Measurements from ENCODE around the gene CCNL2. TPM values are rescaled to one million over a fixed set of nuclear protein-coding genes. Genes with fewer than 3 reads are reported as not detected.

CCNL2 gene
- total and polyA plus RNA-seq, 2 of the 13 experiments (the other 11 are each of a cell fraction or from before 2014, with no cell fraction given), result 105 to 340 TPM

- TF ChIP-seq ARID4A (CRISPR knock-in tag; IDR thresholded peaks at IDR 0.05; ENCODE audit: borderline replicate concordance), result 0 out of 2 replicates have a peak, but pooled peaks have one; percentile 3
- TF ChIP-seq AGO2 (optimal IDR thresholded peaks at IDR 0.05; ENCODE audit: low read depth, low read length), result peak; percentile 74
- 0 out of 2 replicates have a peak, but pooled peaks have one; percentile 40 for TF ChIP-seq RBFOX2 (IDR thresholded peaks at IDR 0.05; ENCODE audit: low read depth, low read length)
- no peak for TF ChIP-seq SIN3B (IDR thresholded peaks at IDR 0.05; ENCODE audit: low read length)
- TF ChIP-seq LCORL (IDR thresholded peaks at IDR 0.05), result no peak
- no peak for TF ChIP-seq LCORL (CRISPR knock-in tag; IDR thresholded peaks at IDR 0.05)
Measured at GRCh38 chr1:1343811-1344421, 55.2 kb downstream of the CCNL2 start (continued).

GRCh38 chr1:1342584-1343115, 56.5 kb downstream of the CCNL2 start:
- ChIA-PET CTCF (ENCODE audit: low intra/inter-chr PET ratio, low total read pairs) (no interaction called here), POLR2A (no interaction called here)
- no peaks in the 10 kb centered on the region for H3K27me3 ChIP-seq (ENCODE audit: control insufficient read depth in 1 of 2, insufficient read depth in 2 of 2, low read length in 2 of 2)
- H3K9ac ChIP-seq (ENCODE audit: insufficient read depth, low read depth, low read length), result no peak overlapping the region
- H3K9me3 ChIP-seq (ENCODE audit: low read length), result no peaks in the 10 kb centered on the region
- no peak overlapping the region for H3K4me2 ChIP-seq (ENCODE audit: low read depth, low read length)
- H2AFZ ChIP-seq (ENCODE audit: low read length), result no peak overlapping the region
- in situ Hi-C loops (cut with HindIII; ENCODE audit: extremely low pct_ligation_motif_present, low pct_unique_long_range_greater_than_20kb), result no loop called here
- peaks cover 42% of the 10 kb centered on the region for H3K4me1 ChIP-seq (ENCODE audit: insufficient read depth, low read length)
- no peak overlapping the region for H3K27ac ChIP-seq (ENCODE audit: extremely low read length, insufficient read depth, low read length)
- FAIRE-seq (no peak), ATAC-seq (no peak), DNase-seq (ENCODE audit: low spot score) (no peak)
- no peak overlapping the region for H3K4me3 ChIP-seq (replicated peaks in 1 of 3; ENCODE audit: insufficient read depth in 1 of 3, low read depth in 2 of 3, low read length in 3 of 3)
- intact Hi-C loops (cut with micrococcal nuclease; ENCODE audit: unreplicated experiment), result no loop called here
- H3K36me3 ChIP-seq (replicated peaks in 1 of 2; ENCODE audit: control insufficient read depth in 1 of 2, insufficient read depth in 2 of 2, low read length in 2 of 2), result peaks cover 13 to 26% of the 10 kb centered on the region in 2 experiments
- 97% methylated on average over 12 of the region's 18 CpGs for WGBS (ENCODE audit: low lambda C conversion rate)
- peaks cover 28% of the 10 kb centered on the region; the same call in 1 of the 2 replicates for H4K20me1 ChIP-seq (ENCODE audit: insufficient read depth, low read length)
- no TSS peak for BruUV-seq (replicated peaks)
- peaks cover 38% of the 10 kb centered on the region for H3K79me2 ChIP-seq (ENCODE audit: insufficient read depth, low read length)
- TF ChIP-seq ZNF513 (CRISPR knock-in tag; conservative IDR thresholded peaks at IDR 0.05) (no peak), ZNF672 (CRISPR knock-in tag; IDR thresholded peaks at IDR 0.05) (no peak), RBAK (CRISPR knock-in tag; IDR thresholded peaks at IDR 0.05) (no peak), REPIN1 (CRISPR knock-in tag; IDR thresholded peaks at IDR 0.05; ENCODE audit: borderline replicate concordance, low read depth) (no peak), GTF3A (CRISPR knock-in tag; conservative IDR thresholded peaks at IDR 0.05) (no peak), CHD4 (IDR thresholded peaks at IDR 0.05; ENCODE audit: borderline replicate concordance, low read length) (no peak), SKI (IDR thresholded peaks at IDR 0.05; ENCODE audit: partially characterized antibody) (no peak), MLXIP (CRISPR knock-in tag; IDR thresholded peaks at IDR 0.05; ENCODE audit: borderline replicate concordance) (no peak), ZNF839 (CRISPR knock-in tag; IDR thresholded peaks at IDR 0.05; ENCODE audit: borderline replicate concordance) (no peak)
